Measurements from ENCODE around the gene MTARC2. TPM values are rescaled to one million over a fixed set of nuclear protein-coding genes. Genes with fewer than 3 reads are reported as not detected.
A peak's percentile ranks its signal among the peaks of the same experiment; 100 is the strongest.

MTARC2 gene
- total and polyA plus RNA-seq, 8 donors = 7.3 to 83.4 (median 20.9) TPM

DNA sequence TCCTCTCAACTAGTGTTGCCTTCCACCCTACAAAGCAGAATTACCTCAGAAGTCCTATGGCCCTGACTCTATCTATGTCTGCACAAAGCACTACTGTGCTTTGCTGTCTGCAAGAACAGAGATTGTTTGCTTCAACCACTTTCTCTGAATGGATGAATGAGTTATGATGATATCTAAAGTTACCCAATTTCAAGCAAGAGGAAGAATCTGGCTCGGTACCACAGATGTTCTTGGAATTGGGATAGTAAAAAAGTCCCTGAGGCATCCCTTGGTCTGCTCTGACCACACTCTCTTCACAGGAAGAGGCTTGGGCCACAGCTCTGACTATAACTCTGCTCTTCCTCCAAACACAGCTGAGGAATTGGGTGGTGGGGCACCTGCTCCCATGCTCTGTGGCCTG lies 69.8 kb downstream of the MTARC2 start:
- Histone ChIP-seq H3K4me1 (peaks cover 0 to 18% (median 9%) of the 10 kb centered on the region in 4 donors), H3K4me3 (no peak overlapping the region), H3K9me3 (no peaks in the 10 kb centered on the region), H3K36me3 (peaks cover 0 to 10% (median 5%) of the 10 kb centered on the region in 4 donors), H3K27me3 (no peaks in the 10 kb centered on the region), H3K27ac (peak overlapping the region in 4 of 5 donors; percentile 35 to 66 (median 50))
- DNase-seq = no peak
- TF ChIP-seq CTCF (IDR thresholded peaks at IDR 0.05) (no peak), POLR2AphosphoS5 (IDR thresholded peaks at IDR 0.05) (no peak), POLR2A (IDR thresholded peaks at IDR 0.05) (no peak), EP300 (IDR thresholded peaks at IDR 0.05) (no peak)
- intact Hi-C loops (cut with DNase I; ENCODE audit: low total_unique reads) = no loop called here
- WGBS, 5 donors = 66 to 100% (median 80%) methylated on average over 1 of the region's 1 CpG

- H3K27me3 ChIP-seq = no peaks in the 10 kb centered on the region
- DNase-seq = peak in 1 of 2 donors; percentile 93
- no peaks in the 10 kb centered on the region for H3K9me3 ChIP-seq
- H3K36me3 ChIP-seq = peaks cover 0 to 4% (median 1%) of the 10 kb centered on the region in 4 donors
- intact Hi-C loops (cut with DNase I; ENCODE audit: low total_unique reads) = no loop called here
- no peak overlapping the region for H3K4me3 ChIP-seq
- WGBS, 5 donors = 43 to 76% (median 69%) methylated on average over 14 of the region's 14 CpGs
- H3K4me1 ChIP-seq = peaks cover 0 to 18% (median 9%) of the 10 kb centered on the region in 4 donors
- peak; percentile 11 for TF ChIP-seq EP300 (IDR thresholded peaks at IDR 0.05)
- TF ChIP-seq POLR2A (IDR thresholded peaks at IDR 0.05) = no peak
- peak; percentile 66 to 94 (median 83) for TF ChIP-seq POLR2AphosphoS5 (IDR thresholded peaks at IDR 0.05)
- TF ChIP-seq CTCF (IDR thresholded peaks at IDR 0.05) = no peak
- peak overlapping the region in 4 of 5 donors; percentile 35 to 66 (median 50) for H3K27ac ChIP-seq
These were observed 70.5 kb downstream of the MTARC2 start for GRCh38 chr1:220818421-220819173.

GRCh38 chr1:220819467-220820026 lies 71.4 kb downstream of the MTARC2 start:
- 48 to 85% (median 61%) methylated on average over 1 of the region's 1 CpG for WGBS, 5 donors
- Histone ChIP-seq H3K9me3 (no peaks in the 10 kb centered on the region), H3K27me3 (no peaks in the 10 kb centered on the region), H3K4me1 (peaks cover 0 to 18% (median 9%) of the 10 kb centered on the region in 4 donors), H3K27ac (peak overlapping the region in 2 of 5 donors; percentile 20 to 57), H3K36me3 (no peaks in the 10 kb centered on the region), H3K4me3 (no peak overlapping the region)
- DNase-seq = peak in 1 of 2 donors; percentile 52
- intact Hi-C loops (cut with DNase I; ENCODE audit: low total_unique reads) = no loop called here
- no peak for TF ChIP-seq POLR2A (IDR thresholded peaks at IDR 0.05)
- TF ChIP-seq POLR2AphosphoS5 (IDR thresholded peaks at IDR 0.05) = no peak
- TF ChIP-seq CTCF (IDR thresholded peaks at IDR 0.05) = no peak
- no peak for TF ChIP-seq EP300 (IDR thresholded peaks at IDR 0.05)

GRCh38 chr1:220824031-220824989 lies 76.2 kb downstream of the MTARC2 start:
- intact Hi-C loops (cut with DNase I; ENCODE audit: low total_unique reads) = no loop called here
- no peak overlapping the region for H3K4me3 ChIP-seq
- peaks cover 0 to 5% (median 4%) of the 10 kb centered on the region in 4 donors for H3K4me1 ChIP-seq
- DNase-seq = no peak
- no peaks in the 10 kb centered on the region for H3K36me3 ChIP-seq
- no peak overlapping the region for H3K27ac ChIP-seq
- TF ChIP-seq CTCF (IDR thresholded peaks at IDR 0.05) (no peak), EP300 (IDR thresholded peaks at IDR 0.05) (no peak), POLR2A (IDR thresholded peaks at IDR 0.05) (no peak), POLR2AphosphoS5 (IDR thresholded peaks at IDR 0.05) (no peak)
- H3K27me3 ChIP-seq = no peaks in the 10 kb centered on the region
- 82 to 89% (median 86%) methylated on average over 8 to 9 of the region's 9 CpGs for WGBS, 5 donors
- H3K9me3 ChIP-seq = no peaks in the 10 kb centered on the region

All from stomach (tissue), 9 donors.